IMR-90 (cell line): Measurements from ENCODE around the gene NTRK2. TPM values are rescaled to one million over a fixed set of nuclear protein-coding genes. Genes with fewer than 3 reads are reported as not detected.

Experiments
- ATAC-seq: fragments of 200-7000 bp; cut with Tn5 transposase; 2 replicates; pipeline ENCODE4 v1.9.1; 2020; ENCODE audit warnings: low read depth, mild to moderate bottlenecking, moderate library complexity
- BruUV-seq: library from RNA; stranded (reverse); fragments of 400-500 nt; replicated peaks from 2 replicates; lab custom pipeline; 2021; lab: Mats Ljungman, UMichigan
- CTCF ChIA-PET: fragments of 300-600 bp; formaldehyde crosslinking; extraction: SDS; loops from one replicate; lab custom pipeline; 2021; ENCODE audit warnings: antibody characterized with exemption; lab: Yijun Ruan, JAX
- POLR2A ChIA-PET: fragments of 300-600 bp; sonication (Branson Sonifier 250); formaldehyde crosslinking; loops from one replicate; lab custom pipeline; 2022; ENCODE audit warnings: antibody characterized with exemption; ENCODE audit not compliant: unreplicated experiment; lab: Charles Lee
- DNase-seq: peaks from one replicate; pipeline ENCODE4 v3.0.0; 2013
- H2AFZ ChIP-seq: replicated peaks from 2 replicates; pipeline ENCODE3; 2013; ENCODE audit warnings: low read length, mild to moderate bottlenecking; ENCODE audit not compliant: poor library complexity
- H2AK5ac ChIP-seq: 2 replicates; pipeline ENCODE4 v1.6.1; 2013; ENCODE audit warnings: low read depth, low read length, inconsistent platforms
- H2AK9ac ChIP-seq: replicated peaks from 2 replicates; pipeline ENCODE3; 2013; ENCODE audit warnings: mild to moderate bottlenecking, low read depth, low read length, moderate library complexity; ENCODE audit not compliant: poor library complexity
- H2BK120ac ChIP-seq: 2 replicates; pipeline ENCODE4 v1.6.1; 2013; ENCODE audit warnings: low read depth, low read length, inconsistent platforms
- H2BK15ac ChIP-seq: 3 replicates; pipeline ENCODE4 v1.6.1; 2013; ENCODE audit warnings: low read depth, low read length, inconsistent platforms
- H2BK20ac ChIP-seq: 2 replicates; pipeline ENCODE4 v1.6.1; 2013; ENCODE audit warnings: low read depth, mild to moderate bottlenecking, inconsistent platforms, low read length, moderate library complexity
- H2BK5ac ChIP-seq: 2 replicates; pipeline ENCODE4 v1.6.1; 2013; ENCODE audit warnings: mild to moderate bottlenecking, low read depth, low read length, inconsistent platforms; ENCODE audit not compliant: poor library complexity, severe bottlenecking
- H3K14ac ChIP-seq: replicated peaks from 2 replicates; pipeline ENCODE4 v1.6.1; 2013; ENCODE audit warnings: low read depth, low read length, inconsistent platforms
- H3K18ac ChIP-seq: 2 replicates; pipeline ENCODE4 v1.6.1; 2013; ENCODE audit warnings: low read depth, low read length, control low read depth
- H3K23ac ChIP-seq: 2 replicates; pipeline ENCODE4 v1.6.1; 2013; ENCODE audit warnings: low read depth, low read length, inconsistent platforms
- H3K27ac ChIP-seq: 2 replicates; pipeline ENCODE4 v1.5.1; 2013; ENCODE audit warnings: mild to moderate bottlenecking, control low read depth, low read length; ENCODE audit not compliant: insufficient read depth
- H3K27me3 ChIP-seq: 2 replicates; pipeline ENCODE4 v1.6.1; 2013; ENCODE audit warnings: low read length; ENCODE audit not compliant: control insufficient read depth, insufficient read depth
- H3K36me3 ChIP-seq: 2 replicates; pipeline ENCODE4 v1.6.1; 2013; ENCODE audit warnings: low read length, mixed read lengths; ENCODE audit not compliant: control insufficient read depth, insufficient read depth
- H3K4ac ChIP-seq: 2 replicates; pipeline ENCODE4 v1.6.1; 2013; ENCODE audit warnings: low read depth, low read length, inconsistent platforms
- H3K4me1 ChIP-seq: 2 replicates; pipeline ENCODE4 v1.6.1; 2013; ENCODE audit warnings: low read length, mixed read lengths; ENCODE audit not compliant: control insufficient read depth, insufficient read depth
- H3K4me2 ChIP-seq: 2 replicates; pipeline ENCODE4 v1.6.1; 2013; ENCODE audit warnings: low read depth, mild to moderate bottlenecking, control low read depth, low read length, moderate library complexity
- H3K4me3 ChIP-seq: 2 replicates; pipeline ENCODE4 v1.5.1; 2013; ENCODE audit warnings: low read depth, mild to moderate bottlenecking, control low read depth, low read length, moderate library complexity; ENCODE audit not compliant: insufficient read depth
- H3K56ac ChIP-seq: 2 replicates; pipeline ENCODE4 v1.6.1; 2013; ENCODE audit warnings: low read length, inconsistent platforms; ENCODE audit not compliant: insufficient read depth; ENCODE audit errors: extremely low read depth
- H3K79me1 ChIP-seq, 2 experiments: 2 replicates each; pipeline ENCODE4 v1.6.1; 2013; ENCODE audit warnings: low read length in 2 of 2, inconsistent platforms in 1 of 2, low read depth in 1 of 2
- H3K9ac ChIP-seq: 2 replicates; pipeline ENCODE4 v1.6.1; 2013; ENCODE audit warnings: low read depth, low read length, control low read depth
- H3K9me1 ChIP-seq: 2 replicates; pipeline ENCODE4 v1.6.1; 2013; ENCODE audit warnings: low read length, inconsistent platforms; ENCODE audit not compliant: insufficient read depth
- H3K9me3 ChIP-seq: 2 replicates; pipeline ENCODE4 v1.6.1; 2013; ENCODE audit warnings: low read length; ENCODE audit not compliant: control insufficient read depth, insufficient read depth
- H4K20me1 ChIP-seq: 2 replicates; pipeline ENCODE4 v1.6.1; 2013; ENCODE audit warnings: low read length, inconsistent platforms; ENCODE audit not compliant: insufficient read depth
- H4K5ac ChIP-seq: 2 replicates; pipeline ENCODE4 v1.6.1; 2013; ENCODE audit warnings: mild to moderate bottlenecking, low read depth, low read length, control low read depth
- H4K8ac ChIP-seq, 2 experiments: 2 replicates each; pipeline ENCODE4 v1.6.1; 2013; ENCODE audit warnings: low read depth in 2 of 2, low read length in 2 of 2, control low read depth in 1 of 2, inconsistent platforms in 1 of 2
- H4K91ac ChIP-seq: 2 replicates; pipeline ENCODE4 v1.6.1; 2013; ENCODE audit warnings: low read depth, low read length, inconsistent platforms; ENCODE audit not compliant: insufficient read depth
- FOS ChIP-seq: fragments of 150-350 bp; IDR thresholded peaks from 2 replicates; pipeline ENCODE4 v1.6.1; 2016; ENCODE audit warnings: low read depth, low read length
- MAFK ChIP-seq: IDR thresholded peaks from 2 replicates; pipeline ENCODE4 v1.6.1; 2012; ENCODE audit warnings: low read depth, low read length, improper control_type of control experiment
- NFE2L2 ChIP-seq: fragments of 150-350 bp; IDR thresholded peaks from 2 replicates; pipeline ENCODE4 v1.6.1; 2016; ENCODE audit warnings: low read depth, mild to moderate bottlenecking, low read length
- RCOR1 ChIP-seq: IDR thresholded peaks from 2 replicates; pipeline ENCODE4 v1.6.1; 2012; ENCODE audit warnings: mild to moderate bottlenecking, low read length, improper control_type of control experiment; ENCODE audit not compliant: insufficient replicate concordance
- USF2 ChIP-seq: fragments of 150-350 bp; IDR thresholded peaks from 2 replicates; pipeline ENCODE4 v1.6.1; 2017; ENCODE audit warnings: mild to moderate bottlenecking, antibody characterized with exemption, low read length, low read depth
- WGBS, 2 experiments: methylation state at CpG; one replicate each; pipeline versions ENCODE4 v1.1.5 to v1.1.7; 2013; ENCODE audit warnings: missing lambda C conversion rate in 2 of 2; ENCODE audit not compliant: insufficient read length in 1 of 2; ENCODE audit errors: extremely low coverage in 2 of 2; 5-methylcytosine and 5-hydroxymethylcytosine counted together
- dilution Hi-C: fragments of 300-500 bp; cut with HindIII; formaldehyde crosslinking; loops from one replicate; pipeline ENCODE4 v1.14.3; 2018; ENCODE audit warnings: low sequenced_read_pairs; ENCODE audit not compliant: unreplicated experiment
- in situ Hi-C: fragments of 300-500 bp; cut with MboI; formaldehyde crosslinking; loops from 3 replicates; pipeline ENCODE4 v1.14.3; 2019; ENCODE audit warnings: low sequenced_read_pairs, inconsistent platforms, mixed read lengths
- intact Hi-C: fragments of 100-400 bp; cut with micrococcal nuclease; formaldehyde crosslinking; loops from 2 replicates; pipeline ENCODE4 v1.10.0; 2022
- polyA plus RNA-seq, 3 experiments: library from polyadenylated mRNA; depleted of rRNA; stranded (reverse); fragments of >200 nt; gene quantifications; 2 replicates each; pipeline ENCODE4 v1.2.3, GENCODE V29; 2012; ENCODE audit warnings: low replicate concordance in 1 of 3
- total RNA-seq: library from RNA; depleted of rRNA; stranded (reverse); fragments of >200 nt; gene quantifications from 2 replicates; pipeline ENCODE4 v1.2.3, GENCODE V29; 2012
- TF ChIP-seq, protein P1 (sequence below): fragments of 150-350 bp; IDR thresholded peaks from 2 replicates; pipeline ENCODE4 v1.6.1; 2016; ENCODE audit warnings: low read depth, mild to moderate bottlenecking, low read length, moderate library complexity, borderline replicate concordance

Gene NTRK2
- total and polyA plus RNA-seq, 2 of the 4 experiments (the other 2 are of a cell fraction) = under 0.01 to 0.02 TPM

DNA sequence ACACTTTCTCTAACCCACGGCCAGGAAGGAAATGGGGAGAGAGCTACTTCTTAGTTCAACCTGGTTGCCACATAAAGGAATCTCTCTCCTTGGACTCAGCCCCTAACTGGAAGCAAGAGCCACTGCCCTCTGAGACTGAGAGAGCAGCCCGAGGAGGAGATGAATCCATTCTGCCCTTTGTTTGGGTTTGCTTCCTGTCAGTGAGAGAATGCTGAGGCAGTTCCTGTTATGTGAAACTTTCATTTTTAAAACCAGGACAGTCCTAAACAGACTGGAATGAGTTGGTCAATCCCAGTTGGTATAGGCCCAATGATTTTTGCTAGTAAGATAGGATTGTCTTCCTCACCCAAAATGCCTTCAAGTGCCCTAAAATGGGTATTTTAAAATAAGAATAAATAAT, 205.1 kb downstream of the NTRK2 start:
- in situ Hi-C loops = no loop called here
- H3K4ac ChIP-seq = no peak overlapping the region
- H3K9ac ChIP-seq = no peak overlapping the region
- H2AK9ac ChIP-seq = no peak overlapping the region
- H3K36me3 ChIP-seq = no peaks in the 10 kb centered on the region
- TF ChIP-seq, protein P1, sequence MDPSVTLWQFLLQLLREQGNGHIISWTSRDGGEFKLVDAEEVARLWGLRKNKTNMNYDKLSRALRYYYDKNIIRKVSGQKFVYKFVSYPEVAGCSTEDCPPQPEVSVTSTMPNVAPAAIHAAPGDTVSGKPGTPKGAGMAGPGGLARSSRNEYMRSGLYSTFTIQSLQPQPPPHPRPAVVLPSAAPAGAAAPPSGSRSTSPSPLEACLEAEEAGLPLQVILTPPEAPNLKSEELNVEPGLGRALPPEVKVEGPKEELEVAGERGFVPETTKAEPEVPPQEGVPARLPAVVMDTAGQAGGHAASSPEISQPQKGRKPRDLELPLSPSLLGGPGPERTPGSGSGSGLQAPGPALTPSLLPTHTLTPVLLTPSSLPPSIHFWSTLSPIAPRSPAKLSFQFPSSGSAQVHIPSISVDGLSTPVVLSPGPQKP = no peak
- TF ChIP-seq RCOR1 = no peak
- TF ChIP-seq USF2 = no peak
- TF ChIP-seq NFE2L2 = no peak
- TF ChIP-seq MAFK = no peak
- TF ChIP-seq FOS = no peak
- ATAC-seq (no peak), DNase-seq (no peak)
- no peak overlapping the region for H4K8ac ChIP-seq
- H3K56ac ChIP-seq = no peak overlapping the region
- no peak overlapping the region for H2AK5ac ChIP-seq
- H3K9me3 ChIP-seq = peaks cover 6% of the 10 kb centered on the region; the same call in 1 of the 2 replicates
- H4K5ac ChIP-seq = no peak overlapping the region
- H3K23ac ChIP-seq = no peak overlapping the region
- H2AFZ ChIP-seq = no peak overlapping the region
- WGBS, 2 experiments = no CpG with 5 or more reads among the region's 2 CpGs
- no peak overlapping the region for H2BK15ac ChIP-seq
- H3K9me1 ChIP-seq = no peaks in the 10 kb centered on the region
- no peaks in the 10 kb centered on the region for H3K79me1 ChIP-seq
- H3K27me3 ChIP-seq = no peaks in the 10 kb centered on the region
- no TSS peak for BruUV-seq
- H3K4me2 ChIP-seq = no peak overlapping the region
- CTCF ChIA-PET = no interaction called here
- no peaks in the 10 kb centered on the region for H4K20me1 ChIP-seq
- H3K18ac ChIP-seq = no peak overlapping the region
- dilution Hi-C loops = no loop called here
- no peaks in the 10 kb centered on the region for H3K4me1 ChIP-seq
- no peak overlapping the region for H2BK120ac ChIP-seq
- H3K14ac ChIP-seq = no peak overlapping the region
- no peak overlapping the region for H4K91ac ChIP-seq
- no peak overlapping the region for H2BK20ac ChIP-seq
- H3K4me3 ChIP-seq = no peak overlapping the region
- POLR2A ChIA-PET = no interaction called here
- no peak overlapping the region for H2BK5ac ChIP-seq
- no peak overlapping the region for H3K27ac ChIP-seq
- intact Hi-C loops = no loop called here
